GM03348 (cell line): Measurements from ENCODE around the gene NEB.
"Not testable (repeated sequence)": the region's sequence is repeated elsewhere in the genome, so short reads cannot be mapped to it uniquely, and the experiment has no call there.

ENCODE experiments used
- DNase-seq: peaks from one replicate; pipeline ENCODE4 v3.0.0; 2012; ENCODE audit warnings: low spot score

The NEB gene

GRCh38 chr2:151611351-151611750 is 122.9 kb downstream of the NEB start:
- DNase-seq = no peak

- DNase-seq = no peak
Measured at GRCh38 chr2:151610310-151610709, 124.0 kb downstream of the NEB start.

- DNase-seq = no peak
Measured at GRCh38 chr2:151609705-151610104, 124.6 kb downstream of the NEB start.

- DNase-seq = not testable (repeated sequence)
Measured at GRCh38 chr2:151607459-151608424, 126.5 kb downstream of the NEB start.

GRCh38 chr2:151603530-151603929 is 130.7 kb downstream of the NEB start:
- not testable (repeated sequence) for DNase-seq

GRCh38 chr2:151602402-151602801 is 131.9 kb downstream of the NEB start:
- DNase-seq = not testable (repeated sequence)

- not testable (repeated sequence) for DNase-seq
Measured at GRCh38 chr2:151601803-151602202, 132.5 kb downstream of the NEB start.

- not testable (repeated sequence) for DNase-seq
Measured at GRCh38 chr2:151596903-151597608, 137.2 kb downstream of the NEB start.

GRCh38 chr2:151591908-151592255 is 142.4 kb downstream of the NEB start:
- not testable (repeated sequence) for DNase-seq

GRCh38 chr2:151591250-151591907 is 142.9 kb downstream of the NEB start:
- DNase-seq = not testable (repeated sequence)

GRCh38 chr2:151581300-151581699 is 153.0 kb downstream of the NEB start:
- DNase-seq = not testable (repeated sequence)

- not testable (repeated sequence) for DNase-seq
Measured at GRCh38 chr2:151580697-151581096, 153.6 kb downstream of the NEB start.

- no peak for DNase-seq
Measured at GRCh38 chr2:151577116-151577515, 157.2 kb downstream of the NEB start.

GRCh38 chr2:151576080-151576479 is 158.2 kb downstream of the NEB start:
- no peak for DNase-seq

GRCh38 chr2:151575338-151575737 is 158.9 kb downstream of the NEB start:
- no peak for DNase-seq

GRCh38 chr2:151570191-151570590 is 164.1 kb downstream of the NEB start:
- DNase-seq = no peak

GRCh38 chr2:151569167-151569566 is 165.1 kb downstream of the NEB start:
- DNase-seq = no peak

GRCh38 chr2:151568501-151568900 is 165.8 kb downstream of the NEB start:
- DNase-seq = no peak

GRCh38 chr2:151567006-151567405 is 167.3 kb downstream of the NEB start:
- DNase-seq = no peak

GRCh38 chr2:151562398-151562797 is 171.9 kb downstream of the NEB start:
- no peak for DNase-seq

- DNase-seq = no peak
Measured at GRCh38 chr2:151560289-151560688, 174.0 kb downstream of the NEB start.

- DNase-seq = not testable (repeated sequence)
Measured at GRCh38 chr2:151559431-151559830, 174.8 kb downstream of the NEB start.

GRCh38 chr2:151557883-151558282 is 176.4 kb downstream of the NEB start:
- not testable (repeated sequence) for DNase-seq
